ENCODE data around the gene SLIT1. TPM values are rescaled to one million over a fixed set of nuclear protein-coding genes. Genes with fewer than 3 reads are reported as not detected.

SLIT1 gene
- polyA plus RNA-seq, 1 donor (not counting 4 experiments of a cell fraction or from before 2014, with no cell fraction given), result 0.01 TPM

GRCh38 chr10:96955794-96956193 lies 230.0 kb downstream of the SLIT1 start:
- Histone ChIP-seq H3K9ac (ENCODE audit: control insufficient read depth, extremely low read depth, insufficient read depth, low read length) (no peak overlapping the region), H3K4me2 (ENCODE audit: control insufficient read depth, extremely low read depth, insufficient read depth, low read depth, low read length) (no peak overlapping the region), H3K4me1 (ENCODE audit: control insufficient read depth, extremely low read depth, insufficient read depth, low read length) (no peaks in the 10 kb centered on the region), H3K27ac (ENCODE audit: control insufficient read depth, insufficient read depth, low read length) (no peak overlapping the region), H3K27me3 (ENCODE audit: control insufficient read depth, extremely low read depth, insufficient read depth, low read length) (no peaks in the 10 kb centered on the region), H3K9me1 (ENCODE audit: control insufficient read depth, extremely low read depth, insufficient read depth, low read length) (no peaks in the 10 kb centered on the region), H3K4me3 (ENCODE audit: control insufficient read depth in 2 of 3, extremely low read depth in 1 of 3, insufficient read depth in 2 of 3, low read depth in 1 of 3, low read length in 3 of 3) (no peak overlapping the region), H3K36me3 (ENCODE audit: control insufficient read depth in 2 of 2, extremely low read depth in 1 of 2, insufficient read depth in 2 of 2, low read length in 2 of 2) (peaks cover 8 to 13% of the 10 kb centered on the region in 2 experiments), H3K9me3 (ENCODE audit: control insufficient read depth, low read depth, low read length) (no peaks in the 10 kb centered on the region), H4K20me1 (ENCODE audit: control insufficient read depth, extremely low read depth, insufficient read depth, low read length) (no peaks in the 10 kb centered on the region), H2AFZ (ENCODE audit: control insufficient read depth, low read length) (no peak overlapping the region), H3K79me2 (ENCODE audit: control insufficient read depth, insufficient read depth, low read length) (no peaks in the 10 kb centered on the region)
- dilution Hi-C loops (cut with MboI; ENCODE audit: extremely low pct_ligation_motif_present, low sequenced_read_pairs), result no loop called here
- FAIRE-seq, result no peak
- TF ChIP-seq CTCF (optimal IDR thresholded peaks at IDR 0.05 in 1 of 3, IDR thresholded peaks at IDR 0.05 in 1 of 3, conservative IDR thresholded peaks at IDR 0.05 in 1 of 3; ENCODE audit: extremely low read depth in 1 of 3, insufficient read depth in 2 of 3, low read length in 3 of 3) (no peak), EZH2 (IDR thresholded peaks at IDR 0.05; ENCODE audit: low read length) (no peak)
- no peak for DNase-seq (ENCODE audit: low read depth, low spot score)

GRCh38 chr10:96951954-96952353 lies 233.8 kb downstream of the SLIT1 start:
- Histone ChIP-seq H3K79me2 (ENCODE audit: control insufficient read depth, insufficient read depth, low read length) (no peaks in the 10 kb centered on the region), H3K4me3 (ENCODE audit: control insufficient read depth in 2 of 3, extremely low read depth in 1 of 3, insufficient read depth in 2 of 3, low read depth in 1 of 3, low read length in 3 of 3) (no peak overlapping the region), H4K20me1 (ENCODE audit: control insufficient read depth, extremely low read depth, insufficient read depth, low read length) (no peaks in the 10 kb centered on the region), H3K9ac (ENCODE audit: control insufficient read depth, extremely low read depth, insufficient read depth, low read length) (no peak overlapping the region), H3K36me3 (ENCODE audit: control insufficient read depth in 2 of 2, extremely low read depth in 1 of 2, insufficient read depth in 2 of 2, low read length in 2 of 2) (peaks cover 8 to 10% of the 10 kb centered on the region in 2 experiments), H3K9me3 (ENCODE audit: control insufficient read depth, low read depth, low read length) (no peaks in the 10 kb centered on the region), H3K4me2 (ENCODE audit: control insufficient read depth, extremely low read depth, insufficient read depth, low read depth, low read length) (no peak overlapping the region), H3K4me1 (ENCODE audit: control insufficient read depth, extremely low read depth, insufficient read depth, low read length) (no peaks in the 10 kb centered on the region), H3K27me3 (ENCODE audit: control insufficient read depth, extremely low read depth, insufficient read depth, low read length) (no peaks in the 10 kb centered on the region), H3K9me1 (ENCODE audit: control insufficient read depth, extremely low read depth, insufficient read depth, low read length) (no peaks in the 10 kb centered on the region), H2AFZ (ENCODE audit: control insufficient read depth, low read length) (no peak overlapping the region), H3K27ac (ENCODE audit: control insufficient read depth, insufficient read depth, low read length) (no peak overlapping the region)
- dilution Hi-C loops (cut with MboI; ENCODE audit: extremely low pct_ligation_motif_present, low sequenced_read_pairs), result no loop called here
- no peak for DNase-seq (ENCODE audit: low read depth, low spot score)
- TF ChIP-seq EZH2 (IDR thresholded peaks at IDR 0.05; ENCODE audit: low read length), result no peak
- no peak for TF ChIP-seq CTCF (optimal IDR thresholded peaks at IDR 0.05 in 1 of 3, IDR thresholded peaks at IDR 0.05 in 1 of 3, conservative IDR thresholded peaks at IDR 0.05 in 1 of 3; ENCODE audit: extremely low read depth in 1 of 3, insufficient read depth in 2 of 3, low read length in 3 of 3)
- no peak for FAIRE-seq

All from keratinocyte (primary cell).